ENCODE measurements around the gene DPY30.
"Not testable (repeated sequence)": the region's sequence is repeated elsewhere in the genome, so short reads cannot be mapped to it uniquely, and the experiment has no call there.

DPY30 gene

GRCh38 chr2:32063310-32064020 lies 23.9 kb upstream of the DPY30 start, which contains the start of gene SPAST:
Gene SPAST (plus strand): TSS chr2:32063556. CDS start chr2:32063832, 276 bp downstream.
- Histone ChIP-seq H3K27ac (peak within 1 kb of the TSS; percentile 67), H3K4me3 (ENCODE audit: low read depth, low read length) (peak within 1 kb of the TSS; percentile 75), H3K27me3 (replicated peaks) (no peaks in the 10 kb centered on the region), H3K36me3 (replicated peaks) (no peaks in the 10 kb centered on the region)
- DNase-seq: peak; percentile 95
- in situ Hi-C loops (cut with HindIII; ENCODE audit: low pct_ligation_motif_present, low sequenced_read_pairs): no loop called here
- peak; percentile 57 for TF ChIP-seq CTCF (IDR thresholded peaks at IDR 0.05; ENCODE audit: low read depth, low read length, missing control alignments)

DNA sequence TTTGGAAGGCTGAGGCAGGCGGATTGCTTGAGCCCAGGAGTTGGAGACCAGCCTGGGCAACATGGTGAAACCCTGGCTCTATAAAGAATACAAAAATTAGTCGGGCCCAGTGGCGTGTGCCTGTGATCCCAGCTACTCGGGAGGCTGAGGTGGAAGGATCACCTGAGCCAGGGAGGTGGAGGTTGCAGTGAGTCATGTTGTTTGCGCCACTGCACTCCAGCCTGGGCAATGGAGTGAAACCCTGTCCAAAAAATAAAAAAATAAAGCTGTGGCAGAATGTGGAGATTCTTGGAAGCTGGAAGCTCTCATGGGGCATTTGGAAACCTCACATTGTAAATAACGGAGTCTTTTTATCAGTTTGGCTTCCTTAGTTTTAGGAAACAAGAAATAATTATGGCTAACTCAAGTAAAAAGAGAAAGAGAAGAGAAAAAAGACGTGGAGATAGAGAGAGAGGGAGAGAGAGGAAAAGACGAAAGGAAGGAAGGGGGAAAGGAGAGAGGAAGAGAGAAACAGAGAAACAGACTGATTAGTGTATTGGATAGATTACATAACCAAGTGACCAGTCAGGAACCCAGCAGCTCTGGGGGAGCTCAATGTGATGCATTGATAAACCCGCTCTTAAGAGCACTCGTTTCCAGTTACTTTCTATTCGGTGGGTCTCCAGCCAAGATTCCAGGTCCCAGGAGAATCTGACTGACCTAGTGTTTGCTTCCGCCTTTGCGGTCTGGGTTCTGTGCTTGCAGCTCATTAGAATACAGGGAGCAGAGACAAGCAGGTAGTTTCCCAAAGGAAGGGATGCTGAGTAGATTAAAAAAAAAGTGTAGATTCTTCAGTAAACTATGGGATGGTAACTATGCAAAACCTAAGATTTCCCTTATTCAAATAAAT lies 22.6 kb upstream of the DPY30 start:
- TF ChIP-seq CTCF (IDR thresholded peaks at IDR 0.05; ENCODE audit: low read depth, low read length, missing control alignments): no peak
- DNase-seq: peak; percentile 35
- Histone ChIP-seq H3K36me3 (replicated peaks) (no peaks in the 10 kb centered on the region), H3K27ac (no peak overlapping the region), H3K4me3 (ENCODE audit: low read depth, low read length) (peak overlapping the region; percentile 75), H3K27me3 (replicated peaks) (no peaks in the 10 kb centered on the region)
- in situ Hi-C loops (cut with HindIII; ENCODE audit: low pct_ligation_motif_present, low sequenced_read_pairs): no loop called here

DNA sequence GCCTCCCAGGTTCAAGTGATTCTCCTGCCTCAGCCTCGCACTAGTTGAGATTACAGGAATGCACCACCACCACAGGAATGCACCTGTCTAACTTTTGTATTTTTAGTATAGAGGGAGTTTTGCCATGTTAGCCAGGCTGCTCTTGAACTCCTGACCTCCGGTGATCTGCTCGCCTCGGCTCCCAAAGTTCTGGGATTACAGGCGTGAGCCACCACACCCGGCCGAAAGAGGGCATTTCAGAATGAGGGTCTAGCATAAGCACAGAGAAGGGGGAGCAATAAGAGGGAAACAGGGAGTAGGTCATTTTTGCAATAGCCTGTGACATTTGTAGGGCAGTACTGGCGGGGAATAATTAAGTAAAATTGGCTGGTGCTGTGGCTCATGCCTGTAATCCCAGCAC lies 21.8 kb upstream of the DPY30 start:
- H3K27me3 ChIP-seq (replicated peaks): no peaks in the 10 kb centered on the region
- H3K36me3 ChIP-seq (replicated peaks): no peaks in the 10 kb centered on the region
- in situ Hi-C loops (cut with HindIII; ENCODE audit: low pct_ligation_motif_present, low sequenced_read_pairs): no loop called here
- no peak overlapping the region for H3K4me3 ChIP-seq (ENCODE audit: low read depth, low read length)
- no peak overlapping the region for H3K27ac ChIP-seq
- no peak for DNase-seq
- no peak for TF ChIP-seq CTCF (IDR thresholded peaks at IDR 0.05; ENCODE audit: low read depth, low read length, missing control alignments)

- H3K4me3 ChIP-seq (ENCODE audit: low read depth, low read length): no peak overlapping the region
- no peak for TF ChIP-seq CTCF (IDR thresholded peaks at IDR 0.05; ENCODE audit: low read depth, low read length, missing control alignments)
- no peaks in the 10 kb centered on the region for H3K36me3 ChIP-seq (replicated peaks)
- no peak for DNase-seq
- in situ Hi-C loops (cut with HindIII; ENCODE audit: low pct_ligation_motif_present, low sequenced_read_pairs): no loop called here
- H3K27me3 ChIP-seq (replicated peaks): no peaks in the 10 kb centered on the region
- no peak overlapping the region for H3K27ac ChIP-seq
Observed at GRCh38 chr2:32060266-32060665, 20.7 kb upstream of the DPY30 start.

- Histone ChIP-seq H3K36me3 (replicated peaks) (no peaks in the 10 kb centered on the region), H3K27me3 (replicated peaks) (no peaks in the 10 kb centered on the region), H3K4me3 (ENCODE audit: low read depth, low read length) (no peak overlapping the region), H3K27ac (no peak overlapping the region)
- no peak for TF ChIP-seq CTCF (IDR thresholded peaks at IDR 0.05; ENCODE audit: low read depth, low read length, missing control alignments)
- DNase-seq: peak; percentile 40
- in situ Hi-C loops (cut with HindIII; ENCODE audit: low pct_ligation_motif_present, low sequenced_read_pairs): no loop called here
Observed at GRCh38 chr2:32058130-32058529, 18.5 kb upstream of the DPY30 start.

DNA sequence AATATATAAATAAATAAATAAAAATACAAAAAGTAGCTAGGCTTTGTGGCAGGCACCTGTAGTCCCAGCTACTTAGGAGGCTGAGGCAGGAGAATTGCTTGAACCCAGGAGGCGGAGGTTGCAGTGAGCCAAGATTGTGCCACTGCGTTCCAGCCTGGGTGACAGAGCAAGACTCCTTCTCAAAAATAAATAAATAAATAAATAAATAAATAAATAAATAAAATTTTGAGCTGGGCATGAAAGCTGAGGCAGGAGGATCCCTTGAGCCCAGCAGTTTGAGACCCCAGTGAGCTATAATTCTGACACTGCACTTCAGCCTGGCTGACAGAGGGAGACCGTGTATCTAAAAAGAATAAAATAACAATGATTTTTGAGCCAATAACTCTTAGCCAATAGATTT lies 15.0 kb upstream of the DPY30 start:
- H3K27me3 ChIP-seq (replicated peaks); H3K36me3 ChIP-seq (replicated peaks); H3K27ac ChIP-seq; in situ Hi-C loops (cut with HindIII; ENCODE audit: low pct_ligation_motif_present, low sequenced_read_pairs); DNase-seq; H3K4me3 ChIP-seq (ENCODE audit: low read depth, low read length): not testable (repeated sequence)

Measured in brain microvascular endothelial cell (primary cell).